Left lung (tissue), 10 donors: Measurements from ENCODE around the gene SLC35A3. TPM values are rescaled to one million over a fixed set of nuclear protein-coding genes. Genes with fewer than 3 reads are reported as not detected.

Source experiments
- ATAC-seq: fragments of 200-7000 bp; cut with Tn5 transposase; one replicate; pipeline ENCODE4 v1.9.1; 2020; ENCODE audit warnings: moderate library complexity
- DNase-seq, 4 donors: peaks; one replicate each; pipeline ENCODE4 v3.0.0-alpha.2; 2013 to 2020
- H3K27ac ChIP-seq, 2 donors: fragments of 200-600 bp; sonication (generic) in 1 of 2; one replicate each; pipeline versions ENCODE4 v1.5.0 to v1.8.0; 2020 to 2021
- H3K27me3 ChIP-seq, 2 donors: fragments of 200-600 bp; sonication (generic) in 1 of 2; one replicate each; pipeline versions ENCODE4 v1.5.0 to v1.8.0; 2020 to 2021
- H3K36me3 ChIP-seq, 2 donors: fragments of 200-600 bp; sonication (generic) in 1 of 2; one replicate each; pipeline versions ENCODE4 v1.5.0 to v1.8.0; 2020 to 2021
- H3K4me1 ChIP-seq, 2 donors: fragments of 200-600 bp; one replicate each; pipeline ENCODE4 v1.8.0; 2021
- H3K4me3 ChIP-seq, 2 donors: fragments of 200-600 bp; sonication (generic) in 1 of 2; one replicate each; pipeline versions ENCODE4 v1.5.0 to v1.8.0; 2020 to 2021; ENCODE audit warnings: mild to moderate bottlenecking in 1 of 2
- H3K9me3 ChIP-seq, 2 donors: fragments of 200-600 bp; sonication (generic) in 1 of 2; one replicate each; pipeline versions ENCODE4 v1.5.0 to v1.8.0; 2020 to 2021
- intact Hi-C, 2 donors: fragments of 100-400 bp; cut with DNase I; formaldehyde crosslinking; loops; one replicate each; pipeline versions ENCODE4 v1.11.2 to v1.14.2; 2022
- polyA plus RNA-seq, 6 donors: library from polyadenylated mRNA; unstranded; fragments of 120-200 nt; gene quantifications; one replicate each; pipeline ENCODE4 v1.2.1, GENCODE V29; 2013; ENCODE audit not compliant: insufficient read length in 6 of 6
- total RNA-seq, 2 donors: library from RNA; stranded (reverse); fragmentation: NEBNext Ultra II Directional; extraction: Animal tissue kit (Norgen Biotek cat#: 25700); gene quantifications; one replicate each; pipeline ENCODE4 v1.2.1, GENCODE V29; 2021
- TF ChIP-seq, protein P1 (sequence below), 2 donors: fragments of 200-600 bp; sonication (generic) in 1 of 2; IDR thresholded peaks; one replicate each; pipeline versions ENCODE4 v1.5.0 to v1.8.0; 2021; ENCODE audit warnings: antibody characterized with exemption in 2 of 2
- donor health status: DM: no; HTN: yes; CAD: no.
- donor health status: DM: no; HTN: no; CAD: no.

SLC35A3 gene
- total and polyA plus RNA-seq, 8 donors, result 26.4 to 43.1 (median 31.4) TPM

- H3K36me3 ChIP-seq, result peaks cover 0 to 19% of the 10 kb centered on the region in 2 donors
- H3K27ac ChIP-seq, result no peak overlapping the region
- no peaks in the 10 kb centered on the region for H3K4me1 ChIP-seq
- H3K27me3 ChIP-seq, result no peaks in the 10 kb centered on the region
- H3K4me3 ChIP-seq, result no peak overlapping the region
- peaks cover 0 to 20% of the 10 kb centered on the region in 2 donors for H3K9me3 ChIP-seq
- ATAC-seq (no peak), DNase-seq (no peak)
- intact Hi-C loops, result no loop called here
- TF ChIP-seq, protein P1, sequence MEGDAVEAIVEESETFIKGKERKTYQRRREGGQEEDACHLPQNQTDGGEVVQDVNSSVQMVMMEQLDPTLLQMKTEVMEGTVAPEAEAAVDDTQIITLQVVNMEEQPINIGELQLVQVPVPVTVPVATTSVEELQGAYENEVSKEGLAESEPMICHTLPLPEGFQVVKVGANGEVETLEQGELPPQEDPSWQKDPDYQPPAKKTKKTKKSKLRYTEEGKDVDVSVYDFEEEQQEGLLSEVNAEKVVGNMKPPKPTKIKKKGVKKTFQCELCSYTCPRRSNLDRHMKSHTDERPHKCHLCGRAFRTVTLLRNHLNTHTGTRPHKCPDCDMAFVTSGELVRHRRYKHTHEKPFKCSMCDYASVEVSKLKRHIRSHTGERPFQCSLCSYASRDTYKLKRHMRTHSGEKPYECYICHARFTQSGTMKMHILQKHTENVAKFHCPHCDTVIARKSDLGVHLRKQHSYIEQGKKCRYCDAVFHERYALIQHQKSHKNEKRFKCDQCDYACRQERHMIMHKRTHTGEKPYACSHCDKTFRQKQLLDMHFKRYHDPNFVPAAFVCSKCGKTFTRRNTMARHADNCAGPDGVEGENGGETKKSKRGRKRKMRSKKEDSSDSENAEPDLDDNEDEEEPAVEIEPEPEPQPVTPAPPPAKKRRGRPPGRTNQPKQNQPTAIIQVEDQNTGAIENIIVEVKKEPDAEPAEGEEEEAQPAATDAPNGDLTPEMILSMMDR (IDR thresholded peaks at IDR 0.05), result no peak
Observed at GRCh38 chr1:99993468-99993845, 23.7 kb downstream of the SLC35A3 start.

DNA sequence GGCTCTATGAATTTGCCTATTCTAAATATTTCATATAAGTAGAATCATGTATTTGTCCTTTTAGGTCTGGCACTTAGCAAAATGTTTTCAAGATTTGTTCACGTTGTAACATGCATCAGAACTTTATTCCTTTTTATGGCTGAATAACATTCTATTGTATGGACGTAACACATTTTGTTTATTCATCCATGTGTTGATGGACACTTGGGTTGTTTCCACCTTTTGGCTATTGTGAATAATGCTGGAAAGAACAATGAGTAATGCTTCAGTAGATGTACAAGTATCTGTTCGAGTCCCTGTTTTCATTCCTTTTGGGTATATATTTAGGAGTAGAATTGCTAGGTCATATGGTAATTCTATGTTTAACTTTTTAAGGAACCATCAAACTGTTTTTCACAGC lies 24.7 kb downstream of the SLC35A3 start:
- no peak overlapping the region for H3K27ac ChIP-seq
- intact Hi-C loops, result no loop called here

GRCh38 chr1:99996951-99997350 lies 27.2 kb downstream of the SLC35A3 start:
- TF ChIP-seq, protein P1 (IDR thresholded peaks at IDR 0.05), result no peak
- ATAC-seq (no peak), DNase-seq (no peak)
- intact Hi-C loops, result no loop called here
- H3K4me1 ChIP-seq, result no peaks in the 10 kb centered on the region
- H3K4me3 ChIP-seq, result no peak overlapping the region
- H3K27ac ChIP-seq, result no peak overlapping the region
- peaks cover 0 to 6% of the 10 kb centered on the region in 2 donors for H3K36me3 ChIP-seq
- H3K27me3 ChIP-seq, result no peaks in the 10 kb centered on the region
- peaks cover 0 to 9% of the 10 kb centered on the region in 2 donors for H3K9me3 ChIP-seq

More for the DNA sequence above, 24.7 kb downstream of the SLC35A3 start:
- Histone ChIP-seq H3K36me3 (peaks cover 0 to 19% of the 10 kb centered on the region in 2 donors), H3K27me3 (no peaks in the 10 kb centered on the region), H3K4me1 (no peaks in the 10 kb centered on the region), H3K9me3 (peaks cover 0 to 20% of the 10 kb centered on the region in 2 donors), H3K4me3 (no peak overlapping the region)
- ATAC-seq (no peak), DNase-seq (no peak)
- TF ChIP-seq, protein P1 (IDR thresholded peaks at IDR 0.05), result no peak

- Histone ChIP-seq H3K27me3 (no peaks in the 10 kb centered on the region), H3K4me1 (no peaks in the 10 kb centered on the region), H3K4me3 (no peak overlapping the region), H3K9me3 (peaks cover 0 to 12% of the 10 kb centered on the region in 2 donors), H3K36me3 (no peaks in the 10 kb centered on the region), H3K27ac (no peak overlapping the region)
- TF ChIP-seq, protein P1 (IDR thresholded peaks at IDR 0.05), result no peak
- intact Hi-C loops, result no loop called here
- ATAC-seq (no peak), DNase-seq (no peak)
Observed at GRCh38 chr1:100001462-100001861, 31.7 kb downstream of the SLC35A3 start.

GRCh38 chr1:100005424-100005823 lies 35.6 kb downstream of the SLC35A3 start:
- Histone ChIP-seq H3K4me3 (no peak overlapping the region), H3K27me3 (no peaks in the 10 kb centered on the region), H3K36me3 (peaks cover 0 to 17% of the 10 kb centered on the region in 2 donors), H3K9me3 (peaks cover 0 to 12% of the 10 kb centered on the region in 2 donors), H3K27ac (no peak overlapping the region), H3K4me1 (no peaks in the 10 kb centered on the region)
- TF ChIP-seq, protein P1 (IDR thresholded peaks at IDR 0.05), result no peak
- DNase-seq, result no peak
- intact Hi-C loops, result no loop called here
- no peak for ATAC-seq
